SK-N-SH (cell line): Measurements from ENCODE around the gene WDR27. TPM values are rescaled to one million over a fixed set of nuclear protein-coding genes. Genes with fewer than 3 reads are reported as not detected.

Experiments used
- CTCF ChIA-PET: fragments of 300-600, 350-600 bp; formaldehyde crosslinking; extraction: SDS; loops from one replicate; lab custom pipeline; 2021; lab: Yijun Ruan, JAX
- POLR2A ChIA-PET: fragments of 350-600 bp; sonication (Branson Sonifier 250); formaldehyde crosslinking; extraction: SDS; loops from one replicate; lab custom pipeline; 2020; ENCODE audit warnings: antibody characterized with exemption, inconsistent platforms; lab: Yijun Ruan, JAX
- DNase-seq: peaks from one replicate; pipeline ENCODE4 v3.0.0; 2012
- H2AFZ ChIP-seq: fragments of 200-600 bp; sonication (generic); 2 replicates; pipeline ENCODE4 v1.8.1; 2016; ENCODE audit warnings: antibody characterized with exemption, mild to moderate bottlenecking, low read depth
- H3F3A ChIP-seq: fragments of 200-600 bp; sonication (generic); replicated peaks from 2 replicates; pipeline ENCODE3; 2016; ENCODE audit warnings: antibody characterized with exemption, mild to moderate bottlenecking; ENCODE audit not compliant: insufficient read depth
- H3K27ac ChIP-seq, 2 experiments: fragments of 200-500 bp in 1 of 2; fragments of 200-600 bp in 1 of 2; sonication (Bioruptor generic) in 1 of 2; sonication (generic), shearing (Covaris generic) in 1 of 2; 2 replicates each; pipeline versions ENCODE4 v1.5.1 to v1.6.1; 2014 to 2016; ENCODE audit warnings: low read depth in 2 of 2, inconsistent platforms in 1 of 2, low read length in 1 of 2, mild to moderate bottlenecking in 1 of 2, mixed read lengths in 1 of 2
- H3K27me3 ChIP-seq: fragments of 200-600 bp; sonication (generic), shearing (Covaris generic); 2 replicates; pipeline ENCODE4 v1.6.1; 2016; ENCODE audit warnings: mixed run types; ENCODE audit not compliant: insufficient read depth
- H3K36me3 ChIP-seq, 2 experiments: fragments of 200-500 bp in 1 of 2; fragments of 200-600 bp in 1 of 2; sonication (Bioruptor generic) in 1 of 2; sonication (generic) in 1 of 2; replicated peaks in 1 of 2; 2 replicates each; pipeline versions ENCODE3 to v1.5.1; 2014 to 2016; ENCODE audit warnings: low read length in 1 of 2, mild to moderate bottlenecking in 1 of 2; ENCODE audit not compliant: insufficient read depth in 2 of 2, control insufficient read depth in 1 of 2
- H3K4me1 ChIP-seq, 2 experiments: fragments of 200-500 bp in 1 of 2; fragments of 200-600 bp in 1 of 2; sonication (Bioruptor generic) in 1 of 2; sonication (generic), shearing (Covaris generic) in 1 of 2; 2 replicates each; pipeline versions ENCODE4 v1.5.1 to v1.6.1; 2014 to 2016; ENCODE audit warnings: low read depth in 1 of 2, low read length in 1 of 2, mixed run types in 1 of 2; ENCODE audit not compliant: insufficient read depth in 2 of 2, control insufficient read depth in 1 of 2
- H3K4me2 ChIP-seq: fragments of 200-600 bp; sonication (generic), shearing (Covaris generic); 2 replicates; pipeline ENCODE4 v1.6.1; 2017; ENCODE audit warnings: mixed run types
- H3K4me3 ChIP-seq, 2 experiments: fragments of 200-500 bp in 1 of 2; fragments of 200-600 bp in 1 of 2; sonication (Bioruptor generic) in 1 of 2; sonication (generic), shearing (Covaris generic) in 1 of 2; 2 replicates each; pipeline versions ENCODE4 v1.5.1 to v1.8.1; 2014 to 2016; ENCODE audit warnings: low read depth in 2 of 2, inconsistent platforms in 1 of 2, low read length in 1 of 2, mild to moderate bottlenecking in 1 of 2, mixed read lengths in 1 of 2, moderate library complexity in 1 of 2
- H3K79me2 ChIP-seq: fragments of 200-600 bp; sonication (generic); 2 replicates; pipeline ENCODE4 v1.8.1; 2017; ENCODE audit warnings: mild to moderate bottlenecking; ENCODE audit not compliant: insufficient read depth
- H3K9ac ChIP-seq: fragments of 200-600 bp; sonication (generic); 2 replicates; pipeline ENCODE4 v1.6.1; 2017; ENCODE audit warnings: mixed run types
- H3K9me2 ChIP-seq: fragments of 200-600 bp; sonication (generic); 2 replicates; pipeline ENCODE4 v1.6.1; 2017; ENCODE audit warnings: mixed run types
- H3K9me3 ChIP-seq: fragments of 200-600 bp; sonication (generic); 2 replicates; pipeline ENCODE4 v1.6.1; 2017; ENCODE audit warnings: mixed run types, mild to moderate bottlenecking, moderate library complexity
- H4K20me1 ChIP-seq: fragments of 200-600 bp; sonication (generic); 2 replicates; pipeline ENCODE4 v1.6.1; 2017; ENCODE audit warnings: mild to moderate bottlenecking, mixed run types; ENCODE audit not compliant: insufficient read depth
- EP300 ChIP-seq, 2 experiments: IDR thresholded peaks; 2 replicates each; pipeline versions ENCODE4 v1.4.0 to v1.6.1; 2012; ENCODE audit warnings: borderline replicate concordance in 1 of 2, low read depth in 1 of 2, low read length in 1 of 2
- GATA2 ChIP-seq: sonication (generic); formaldehyde crosslinking; IDR thresholded peaks from 2 replicates; pipeline ENCODE4 v1.5.0; 2020; ENCODE audit warnings: mild to moderate bottlenecking, missing genetic modification reagents
- MEF2A ChIP-seq: IDR thresholded peaks from 2 replicates; pipeline ENCODE4 v1.4.0; 2012; ENCODE audit warnings: low read depth, borderline replicate concordance
- RCOR1 ChIP-seq: fragments of 150-350 bp; IDR thresholded peaks from 2 replicates; pipeline ENCODE4 v1.6.1; 2017; ENCODE audit warnings: antibody characterized with exemption, low read length
- RFX5 ChIP-seq: IDR thresholded peaks from 2 replicates; pipeline ENCODE4 v1.6.1; 2012; ENCODE audit warnings: mild to moderate bottlenecking, improper control_type of control experiment, low read length
- SIN3A ChIP-seq: IDR thresholded peaks from 2 replicates; pipeline ENCODE4 v1.6.1; 2012; ENCODE audit warnings: low read depth, mild to moderate bottlenecking, low read length, moderate library complexity, borderline replicate concordance
- TAF1 ChIP-seq: IDR thresholded peaks from 2 replicates; pipeline ENCODE4 v1.6.1; 2012; ENCODE audit warnings: low read depth, mild to moderate bottlenecking, low read length, moderate library complexity, borderline replicate concordance
- TCF12 ChIP-seq: IDR thresholded peaks from 2 replicates; pipeline ENCODE4 v1.4.0; 2012
- TEAD4 ChIP-seq: IDR thresholded peaks from 2 replicates; pipeline ENCODE4 v1.4.0; 2012; ENCODE audit warnings: mild to moderate bottlenecking, borderline replicate concordance; ENCODE audit not compliant: insufficient read depth
- YY1 ChIP-seq: IDR thresholded peaks from 2 replicates; pipeline ENCODE4 v1.4.0; 2012; ENCODE audit warnings: low read depth, mild to moderate bottlenecking
- WGBS: methylation state at CpG from one replicate; pipeline ENCODE4 v1.1.6; 2017; ENCODE audit warnings: low lambda C conversion rate; 5-methylcytosine and 5-hydroxymethylcytosine counted together
- polyA plus RNA-seq, 3 experiments: library from polyadenylated mRNA; depleted of rRNA; stranded (reverse); fragments of >200 nt; gene quantifications; 2 replicates each; pipeline ENCODE4 v1.2.3, GENCODE V29; 2012
- TF ChIP-seq, protein P1 (sequence below): fragments of 150-350 bp; IDR thresholded peaks from 2 replicates; pipeline ENCODE4 v1.6.1; 2016; ENCODE audit warnings: mild to moderate bottlenecking, low read depth, low read length
- TF ChIP-seq, protein P2 (sequence below): IDR thresholded peaks from 2 replicates; pipeline ENCODE4 v1.4.0; 2012; ENCODE audit warnings: low read depth, borderline replicate concordance
- TF ChIP-seq, protein P3 (sequence below): IDR thresholded peaks from 2 replicates; pipeline ENCODE4; 2012
- TF ChIP-seq, protein P4 (sequence below): IDR thresholded peaks from 2 replicates; pipeline ENCODE4 v1.4.0; 2012; ENCODE audit warnings: low read depth
- TF ChIP-seq, protein P5 (sequence below): fragments of 200-600 bp; sonication (generic); IDR thresholded peaks from 2 replicates; pipeline ENCODE4 v1.6.1; 2017; ENCODE audit warnings: antibody characterized with exemption, mild to moderate bottlenecking, moderate library complexity

WDR27 gene
- polyA plus RNA-seq, 1 of the 3 experiments (the other 2 are of a cell fraction) = 55.6 TPM

DNA sequence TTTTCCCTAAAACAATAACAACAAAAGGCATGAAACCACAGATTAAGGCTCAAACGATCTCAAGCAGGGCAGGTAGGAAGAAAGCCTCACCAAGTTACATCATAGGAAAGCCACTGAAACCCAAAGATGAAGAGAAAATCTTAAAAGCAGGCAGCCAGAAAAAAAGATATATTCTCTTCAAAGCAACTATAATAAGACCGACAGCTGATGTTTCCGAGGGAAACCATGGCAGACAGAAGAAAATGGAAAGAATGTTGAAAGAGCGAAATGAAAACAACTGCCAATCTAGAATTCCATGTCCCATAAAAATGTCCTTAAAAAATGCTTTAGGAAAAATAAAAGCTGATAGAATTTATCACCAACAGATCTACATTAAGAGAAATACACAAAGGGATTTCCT is 286.6 kb downstream of the WDR27 start:
- Histone ChIP-seq H3K9me3 (peaks cover 21% of the 10 kb centered on the region), H3F3A (peaks cover 4% of the 10 kb centered on the region), H3K36me3 (peaks cover 0 to 5% of the 10 kb centered on the region in 2 experiments), H2AFZ (no peak overlapping the region), H3K9ac (no peak overlapping the region), H3K4me2 (no peak overlapping the region), H3K4me1 (no peaks in the 10 kb centered on the region), H3K27me3 (no peaks in the 10 kb centered on the region), H3K27ac (no peak overlapping the region), H3K9me2 (no peaks in the 10 kb centered on the region), H3K79me2 (no peaks in the 10 kb centered on the region), H3K4me3 (no peak overlapping the region), H4K20me1 (no peaks in the 10 kb centered on the region)
- 70% methylated on average over 4 of the region's 4 CpGs for WGBS
- TF ChIP-seq, protein P1, sequence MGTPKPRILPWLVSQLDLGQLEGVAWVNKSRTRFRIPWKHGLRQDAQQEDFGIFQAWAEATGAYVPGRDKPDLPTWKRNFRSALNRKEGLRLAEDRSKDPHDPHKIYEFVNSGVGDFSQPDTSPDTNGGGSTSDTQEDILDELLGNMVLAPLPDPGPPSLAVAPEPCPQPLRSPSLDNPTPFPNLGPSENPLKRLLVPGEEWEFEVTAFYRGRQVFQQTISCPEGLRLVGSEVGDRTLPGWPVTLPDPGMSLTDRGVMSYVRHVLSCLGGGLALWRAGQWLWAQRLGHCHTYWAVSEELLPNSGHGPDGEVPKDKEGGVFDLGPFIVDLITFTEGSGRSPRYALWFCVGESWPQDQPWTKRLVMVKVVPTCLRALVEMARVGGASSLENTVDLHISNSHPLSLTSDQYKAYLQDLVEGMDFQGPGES = no peak
- TF ChIP-seq TAF1 (no peak), EP300 (IDR thresholded peaks at IDR 0.05; ENCODE audit: borderline replicate concordance in 1 of 2, low read depth in 1 of 2, low read length in 1 of 2) (no peak), MEF2A (no peak), TCF12 (no peak)
- TF ChIP-seq, protein P2, sequence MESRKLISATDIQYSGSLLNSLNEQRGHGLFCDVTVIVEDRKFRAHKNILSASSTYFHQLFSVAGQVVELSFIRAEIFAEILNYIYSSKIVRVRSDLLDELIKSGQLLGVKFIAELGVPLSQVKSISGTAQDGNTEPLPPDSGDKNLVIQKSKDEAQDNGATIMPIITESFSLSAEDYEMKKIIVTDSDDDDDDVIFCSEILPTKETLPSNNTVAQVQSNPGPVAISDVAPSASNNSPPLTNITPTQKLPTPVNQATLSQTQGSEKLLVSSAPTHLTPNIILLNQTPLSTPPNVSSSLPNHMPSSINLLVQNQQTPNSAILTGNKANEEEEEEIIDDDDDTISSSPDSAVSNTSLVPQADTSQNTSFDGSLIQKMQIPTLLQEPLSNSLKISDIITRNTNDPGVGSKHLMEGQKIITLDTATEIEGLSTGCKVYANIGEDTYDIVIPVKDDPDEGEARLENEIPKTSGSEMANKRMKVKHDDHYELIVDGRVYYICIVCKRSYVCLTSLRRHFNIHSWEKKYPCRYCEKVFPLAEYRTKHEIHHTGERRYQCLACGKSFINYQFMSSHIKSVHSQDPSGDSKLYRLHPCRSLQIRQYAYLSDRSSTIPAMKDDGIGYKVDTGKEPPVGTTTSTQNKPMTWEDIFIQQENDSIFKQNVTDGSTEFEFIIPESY = no peak
- TF ChIP-seq, protein P3, sequence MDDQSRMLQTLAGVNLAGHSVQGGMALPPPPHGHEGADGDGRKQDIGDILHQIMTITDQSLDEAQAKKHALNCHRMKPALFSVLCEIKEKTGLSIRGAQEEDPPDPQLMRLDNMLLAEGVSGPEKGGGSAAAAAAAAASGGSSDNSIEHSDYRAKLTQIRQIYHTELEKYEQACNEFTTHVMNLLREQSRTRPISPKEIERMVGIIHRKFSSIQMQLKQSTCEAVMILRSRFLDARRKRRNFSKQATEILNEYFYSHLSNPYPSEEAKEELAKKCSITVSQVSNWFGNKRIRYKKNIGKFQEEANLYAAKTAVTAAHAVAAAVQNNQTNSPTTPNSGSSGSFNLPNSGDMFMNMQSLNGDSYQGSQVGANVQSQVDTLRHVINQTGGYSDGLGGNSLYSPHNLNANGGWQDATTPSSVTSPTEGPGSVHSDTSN = no peak
- TF ChIP-seq, protein P4, sequence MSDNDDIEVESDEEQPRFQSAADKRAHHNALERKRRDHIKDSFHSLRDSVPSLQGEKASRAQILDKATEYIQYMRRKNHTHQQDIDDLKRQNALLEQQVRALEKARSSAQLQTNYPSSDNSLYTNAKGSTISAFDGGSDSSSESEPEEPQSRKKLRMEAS = no peak
- ChIA-PET POLR2A (no interaction called here), CTCF (no interaction called here)
- DNase-seq = no peak

DNA sequence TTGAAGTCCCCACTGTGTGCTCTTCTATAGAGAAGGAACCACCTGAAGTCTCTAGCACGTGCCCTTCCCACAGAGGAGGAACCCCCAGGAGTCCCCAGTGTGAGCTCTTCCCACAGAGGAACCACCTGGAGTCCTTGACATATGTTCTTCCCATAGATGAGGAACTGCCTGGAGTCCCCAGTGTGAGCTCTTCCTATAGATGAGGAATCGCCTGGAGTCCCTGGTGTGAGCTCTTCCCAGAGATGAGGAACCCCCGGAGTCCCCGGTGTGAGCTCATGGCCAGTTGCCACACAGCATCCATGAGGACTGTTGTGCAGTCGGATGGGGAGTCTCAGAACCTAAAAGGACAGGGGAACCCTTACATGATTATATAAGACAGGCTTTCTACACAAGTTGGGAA is 290.1 kb downstream of the WDR27 start:
- no peaks in the 10 kb centered on the region for H3K27me3 ChIP-seq
- POLR2A ChIA-PET = no interaction called here
- H4K20me1 ChIP-seq = no peaks in the 10 kb centered on the region
- H2AFZ ChIP-seq = no peak overlapping the region
- 47% methylated on average over 4 of the region's 5 CpGs for WGBS
- peaks cover 21% of the 10 kb centered on the region for H3K9me3 ChIP-seq
- H3K9me2 ChIP-seq = no peaks in the 10 kb centered on the region
- DNase-seq = no peak
- TF ChIP-seq RCOR1 (no peak), TCF12 (no peak), RFX5 (no peak), SIN3A (no peak), YY1 (no peak), TEAD4 (no peak), GATA2 (CRISPR knock-in tag) (no peak)
- TF ChIP-seq, protein P5, sequence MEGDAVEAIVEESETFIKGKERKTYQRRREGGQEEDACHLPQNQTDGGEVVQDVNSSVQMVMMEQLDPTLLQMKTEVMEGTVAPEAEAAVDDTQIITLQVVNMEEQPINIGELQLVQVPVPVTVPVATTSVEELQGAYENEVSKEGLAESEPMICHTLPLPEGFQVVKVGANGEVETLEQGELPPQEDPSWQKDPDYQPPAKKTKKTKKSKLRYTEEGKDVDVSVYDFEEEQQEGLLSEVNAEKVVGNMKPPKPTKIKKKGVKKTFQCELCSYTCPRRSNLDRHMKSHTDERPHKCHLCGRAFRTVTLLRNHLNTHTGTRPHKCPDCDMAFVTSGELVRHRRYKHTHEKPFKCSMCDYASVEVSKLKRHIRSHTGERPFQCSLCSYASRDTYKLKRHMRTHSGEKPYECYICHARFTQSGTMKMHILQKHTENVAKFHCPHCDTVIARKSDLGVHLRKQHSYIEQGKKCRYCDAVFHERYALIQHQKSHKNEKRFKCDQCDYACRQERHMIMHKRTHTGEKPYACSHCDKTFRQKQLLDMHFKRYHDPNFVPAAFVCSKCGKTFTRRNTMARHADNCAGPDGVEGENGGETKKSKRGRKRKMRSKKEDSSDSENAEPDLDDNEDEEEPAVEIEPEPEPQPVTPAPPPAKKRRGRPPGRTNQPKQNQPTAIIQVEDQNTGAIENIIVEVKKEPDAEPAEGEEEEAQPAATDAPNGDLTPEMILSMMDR = no peak
- TF ChIP-seq, protein P1 = no peak
- CTCF ChIA-PET = no interaction called here
- peaks cover 4% of the 10 kb centered on the region for H3F3A ChIP-seq
- H3K79me2 ChIP-seq = no peaks in the 10 kb centered on the region
- H3K4me3 ChIP-seq = no peak overlapping the region
- no peak overlapping the region for H3K9ac ChIP-seq
- H3K4me2 ChIP-seq = no peak overlapping the region
- no peaks in the 10 kb centered on the region for H3K4me1 ChIP-seq
- H3K27ac ChIP-seq = no peak overlapping the region
- no peaks in the 10 kb centered on the region for H3K36me3 ChIP-seq
